A549 (cell line): ENCODE results near the gene SRCIN1. TPM values are rescaled to one million over a fixed set of nuclear protein-coding genes. Genes with fewer than 3 reads are reported as not detected.

ENCODE experiments used
- ATAC-seq, 2 experiments: fragments of 200-7000 bp in 1 of 2; fragments of >200 bp in 1 of 2; cut with Nextera tagmentation in 1 of 2; cut with Tn5 transposase in 1 of 2; 3 replicates each; pipeline versions ENCODE4 v1.8.0 to v1.9.1; 2018 to 2020; ENCODE audit warnings: mild to moderate bottlenecking in 1 of 2, moderate library complexity in 1 of 2
- CTCF ChIA-PET: fragments of 300-600 bp; sonication (Branson Sonifier 250); formaldehyde crosslinking; extraction: SDS; loops from one replicate; lab custom pipeline; 2021; ENCODE audit warnings: antibody characterized with exemption, inconsistent platforms; lab: Yijun Ruan, JAX
- POLR2A ChIA-PET: fragments of 350-600 bp; formaldehyde crosslinking; extraction: SDS; loops from one replicate; lab custom pipeline; 2021; ENCODE audit warnings: antibody characterized with exemption, inconsistent platforms; lab: Yijun Ruan, JAX
- DNase-seq, 2 experiments: peaks; one replicate each; pipeline versions ENCODE4 v3.0.0 to v3.0.0-alpha.2; 2011 to 2016; ENCODE audit warnings: low read depth in 1 of 2, low spot score in 1 of 2
- FAIRE-seq: peaks from 2 replicates; lab custom pipeline; 2011; peaks lifted over from hg19 to GRCh38; lab: Jason Lieb, UNC
- H3K27ac ChIP-seq, 2 experiments: fragments of >200 bp; sonication (Bioruptor Twin); formaldehyde crosslinking; 3 replicates each; pipeline ENCODE4 v1.5.1; 2016 to 2017
- H3K4me1 ChIP-seq: fragments of >200 bp; sonication (Bioruptor Twin); formaldehyde crosslinking; 3 replicates; pipeline ENCODE4 v1.6.1; 2016
- H3K4me2 ChIP-seq: fragments of >200 bp; sonication (Bioruptor Twin); formaldehyde crosslinking; 3 replicates; pipeline ENCODE4 v1.6.1; 2016
- H3K4me3 ChIP-seq: fragments of >200 bp; sonication (Bioruptor Twin); formaldehyde crosslinking; 3 replicates; pipeline ENCODE4 v1.5.1; 2016
- H3K9me3 ChIP-seq: fragments of >200 bp; sonication (Bioruptor Twin); formaldehyde crosslinking; 3 replicates; pipeline ENCODE4 v1.6.1; 2016
- ATOH8 ChIP-seq: fragments of 250-450 bp; sonication (Bioruptor Pico); IDR thresholded peaks from 2 replicates; pipeline ENCODE4 v1.5.0; 2020; ENCODE audit warnings: low read depth, mild to moderate bottlenecking, moderate library complexity
- BHLHE40 ChIP-seq: IDR thresholded peaks from 2 replicates; pipeline ENCODE4 v1.6.1; 2012; ENCODE audit warnings: low read depth, low read length, inconsistent platforms
- CHD2 ChIP-seq: fragments of 150-350 bp; IDR thresholded peaks from 2 replicates; pipeline ENCODE4 v1.6.1; 2014; ENCODE audit warnings: low read length; ENCODE audit not compliant: partially characterized antibody
- CHD4 ChIP-seq: fragments of 200-600 bp; sonication (generic); IDR thresholded peaks from 2 replicates; pipeline ENCODE4 v1.6.1; 2016; ENCODE audit warnings: antibody characterized with exemption, mild to moderate bottlenecking, borderline replicate concordance
- ELK1 ChIP-seq: fragments of 150-350 bp; IDR thresholded peaks from 2 replicates; pipeline ENCODE4 v1.6.1; 2014; ENCODE audit warnings: low read depth, mild to moderate bottlenecking, low read length
- FOSB ChIP-seq: fragments of 250-450 bp; sonication (Bioruptor Pico); IDR thresholded peaks from 2 replicates; pipeline ENCODE4 v1.5.0; 2020; ENCODE audit warnings: mild to moderate bottlenecking, moderate library complexity
- FOXS1 ChIP-seq: fragments of 250-450 bp; sonication (Bioruptor Pico); IDR thresholded peaks from 2 replicates; pipeline ENCODE4 v1.5.0; 2020; ENCODE audit warnings: mild to moderate bottlenecking, moderate library complexity
- MYC ChIP-seq: IDR thresholded peaks from 2 replicates; pipeline ENCODE4 v1.6.1; 2012; ENCODE audit warnings: mild to moderate bottlenecking, inconsistent platforms, low read length, improper control_type of control experiment, borderline replicate concordance
- PBX3 ChIP-seq: IDR thresholded peaks from 2 replicates; pipeline ENCODE4 v1.6.1; 2012
- POLR2A ChIP-seq: IDR thresholded peaks from 2 replicates; pipeline ENCODE4 v1.6.1; 2012; ENCODE audit warnings: mild to moderate bottlenecking, low read length
- RARB ChIP-seq: fragments of 250-450 bp; sonication (Bioruptor Pico); IDR thresholded peaks from 2 replicates; pipeline ENCODE4 v1.8.0; 2021; ENCODE audit warnings: mild to moderate bottlenecking, moderate library complexity
- REST ChIP-seq: fragments of 200-600 bp; sonication (generic); IDR thresholded peaks from 2 replicates; pipeline ENCODE4 v1.6.1; 2016; ENCODE audit warnings: antibody characterized with exemption, mild to moderate bottlenecking, moderate library complexity
- RFX5 ChIP-seq: fragments of 450-650 bp; IDR thresholded peaks from 2 replicates; pipeline ENCODE4 v1.7.1; 2014; ENCODE audit warnings: antibody characterized with exemption, mild to moderate bottlenecking, moderate library complexity
- TFCP2L1 ChIP-seq: fragments of 250-450 bp; sonication (Bioruptor Pico); IDR thresholded peaks from 2 replicates; pipeline ENCODE4 v1.5.0; 2021; ENCODE audit warnings: mild to moderate bottlenecking
- USF2 ChIP-seq: fragments of 450-650 bp; IDR thresholded peaks from 2 replicates; pipeline ENCODE4 v1.6.1; 2014; ENCODE audit warnings: antibody characterized with exemption
- ZC3H11A ChIP-seq: fragments of 450-650 bp; IDR thresholded peaks from 2 replicates; pipeline ENCODE4 v1.6.1; 2014; ENCODE audit warnings: antibody characterized with exemption, mild to moderate bottlenecking
- ZNF302 ChIP-seq: fragments of 250-450 bp; sonication (Bioruptor Pico); IDR thresholded peaks from 2 replicates; pipeline ENCODE4 v1.9.0; 2021; ENCODE audit warnings: inconsistent platforms, mild to moderate bottlenecking, moderate library complexity
- WGBS: methylation state at CpG from one replicate; pipeline ENCODE4 v1.1.6; 2017; ENCODE audit errors: missing lambda C conversion rate; 5-methylcytosine and 5-hydroxymethylcytosine counted together
- polyA plus RNA-seq, 4 experiments: library from polyadenylated mRNA; depleted of rRNA in 3 of 4; stranded (reverse); fragments of >200 nt; fragmentation: RNase III in 1 of 4; extraction: RNeasy Plus Mini Kit Qiagen cat#74134 plus additional on column Dnase treatment in 1 of 4; gene quantifications; 2 replicates in 3 of 4; 3 replicates in 1 of 4; pipeline ENCODE4 v1.2.3, GENCODE V29; 2011 to 2017

The SRCIN1 gene
- polyA plus RNA-seq, 2 of the 4 experiments (the other 2 are of a cell fraction), result 1.4 to 2.1 TPM

GRCh38 chr17:38563362-38564253 is 42.1 kb downstream of the SRCIN1 start:
- DNase-seq, result no peak
- TF ChIP-seq CHD4, result no peak
- TF ChIP-seq ATOH8 (CRISPR knock-in tag), result no peak
- TF ChIP-seq, all 56 proteins: peak for 0
- H3K9me3 ChIP-seq, result no peaks in the 10 kb centered on the region
- no peak overlapping the region for H3K27ac ChIP-seq
- 79% methylated on average over 46 of the region's 50 CpGs for WGBS
- ChIA-PET CTCF (interaction anchor here (0.5 to 28.4 kb wide), 8 partner anchors 10 to 1516 kb away, joined by 3 to 948 read pairs (median 3); partner anchors contain the start of gene SRCIN1), POLR2A (no interaction called here)
- no peak for FAIRE-seq
- peaks cover 8% of the 10 kb centered on the region for H3K4me1 ChIP-seq
- H3K4me3 ChIP-seq, result no peak overlapping the region
- ATAC-seq, result no peak
- H3K4me2 ChIP-seq, result no peak overlapping the region

GRCh38 chr17:38562903-38563302 is 42.8 kb downstream of the SRCIN1 start:
- Histone ChIP-seq H3K27ac (no peak overlapping the region), H3K9me3 (no peaks in the 10 kb centered on the region), H3K4me3 (no peak overlapping the region), H3K4me1 (peaks cover 9% of the 10 kb centered on the region), H3K4me2 (no peak overlapping the region)
- WGBS, result 39% methylated on average over 11 of the region's 16 CpGs
- CTCF ChIA-PET, result interaction anchor here (0.9 to 28.4 kb wide), 6 partner anchors 11 to 95 kb away, joined by 3 to 948 read pairs (median 3); partner anchors contain the start of gene SRCIN1
- FAIRE-seq (no peak), ATAC-seq (no peak), DNase-seq (no peak)
- POLR2A ChIA-PET, result no interaction called here
- TF ChIP-seq REST (no peak), ZC3H11A (no peak), CHD4 (no peak), FOXS1 (CRISPR knock-in tag) (no peak), MYC (no peak), USF2 (no peak), FOSB (CRISPR knock-in tag) (no peak), ZNF302 (CRISPR knock-in tag) (no peak), BHLHE40 (no peak), CHD2 (no peak), TFCP2L1 (CRISPR knock-in tag) (no peak), PBX3 (no peak)

GRCh38 chr17:38562215-38562569 is 43.6 kb downstream of the SRCIN1 start:
- ATAC-seq (no peak), DNase-seq (no peak), FAIRE-seq (no peak)
- ChIA-PET POLR2A (no interaction called here), CTCF (interaction anchor here (0.9 to 28.4 kb wide), 4 partner anchors 11 to 96 kb away, joined by 3 to 948 read pairs (median 219); partner anchors contain the start of gene SRCIN1)
- H3K4me2 ChIP-seq, result no peak overlapping the region
- WGBS, result 87% methylated on average over 23 of the region's 23 CpGs
- no peak overlapping the region for H3K4me3 ChIP-seq
- H3K27ac ChIP-seq, result no peak overlapping the region
- TF ChIP-seq PBX3, result no peak
- no peak for TF ChIP-seq ELK1
- no peak for TF ChIP-seq ZC3H11A
- TF ChIP-seq RARB (CRISPR knock-in tag), result no peak
- no peak for TF ChIP-seq RFX5
- no peak for TF ChIP-seq POLR2A
- TF ChIP-seq, all 56 proteins: peak for 0
- Histone ChIP-seq H3K4me1 (peaks cover 16% of the 10 kb centered on the region), H3K9me3 (no peaks in the 10 kb centered on the region)
